Activated CD8-positive, alpha-beta T cell treated with anti-CD3 and anti-CD28 coated beads for 36 hours (primary cell): Measurements from ENCODE around the gene ZNF134. TPM values are rescaled to one million over a fixed set of nuclear protein-coding genes. Genes with fewer than 3 reads are reported as not detected.

Experiments used
- ATAC-seq: fragments of 200-7000 bp; cut with Tn5 transposase; one replicate; pipeline ENCODE4 v1.10.0; 2021; ENCODE audit warnings: mild to moderate bottlenecking, moderate library complexity
- CTCF ChIA-PET: fragments of 350-600 bp; sonication (Branson Sonifier 250); formaldehyde crosslinking; loops from one replicate; lab custom pipeline; 2021; ENCODE audit warnings: antibody characterized with exemption; lab: Charles Lee
- POLR2A ChIA-PET: fragments of 350-600 bp; sonication (Branson Sonifier 250); formaldehyde crosslinking; loops from one replicate; lab custom pipeline; 2021; ENCODE audit warnings: antibody characterized with exemption; lab: Charles Lee
- DNase-seq: peaks from one replicate; pipeline ENCODE4 v3.0.0-alpha.2; 2020
- H3K27ac Mint-ChIP-seq: one replicate; pipeline ENCODE4 v1.8.0; 2021; ENCODE audit warnings: mild to moderate bottlenecking, mixed read lengths
- H3K27me3 Mint-ChIP-seq: one replicate; pipeline ENCODE4 v1.8.0; 2021; ENCODE audit warnings: mixed read lengths
- H3K36me3 Mint-ChIP-seq: one replicate; pipeline ENCODE4 v1.8.0; 2021; ENCODE audit warnings: low read depth, mixed read lengths
- H3K4me1 Mint-ChIP-seq: one replicate; pipeline ENCODE4 v1.8.0; 2021; ENCODE audit warnings: low read depth, mixed read lengths
- H3K4me3 Mint-ChIP-seq: one replicate; pipeline ENCODE4 v1.8.0; 2021; ENCODE audit warnings: mild to moderate bottlenecking, moderate library complexity, mixed read lengths
- H3K9me3 Mint-ChIP-seq: one replicate; pipeline ENCODE4 v1.8.0; 2021; ENCODE audit warnings: mixed read lengths
- CTCF ChIP-seq: fragments of 200-600 bp; IDR thresholded peaks from one replicate; pipeline ENCODE4 v1.8.0; 2022; ENCODE audit warnings: antibody characterized with exemption, mild to moderate bottlenecking
- intact Hi-C: fragments of 100-400 bp; cut with micrococcal nuclease; formaldehyde crosslinking; loops from one replicate; pipeline ENCODE4 v1.10.0; 2022
- total RNA-seq, 2 experiments: library from RNA; stranded (reverse); gene quantifications; one replicate each; pipeline ENCODE4 v1.2.3, GENCODE V29; 2021

ZNF134 gene
- total RNA-seq, 2 experiments from 2014 or later = 10.4 to 13.0 TPM

- intact Hi-C loops = no loop called here
- POLR2A ChIA-PET = no interaction called here
Measured at GRCh38 chr19:57615346-57615745, 1.3 kb downstream of the ZNF134 start.

GRCh38 chr19:57620673-57621348 is 6.8 kb downstream of the ZNF134 start:
- Mint-ChIP-seq H3K4me3 (no peak overlapping the region), H3K27me3 (no peaks in the 10 kb centered on the region), H3K4me1 (peaks cover 10% of the 10 kb centered on the region), H3K27ac (no peak overlapping the region), H3K36me3 (peaks cover 89% of the 10 kb centered on the region), H3K9me3 (peaks cover 82% of the 10 kb centered on the region)
- POLR2A ChIA-PET = interaction anchor here (1.2 to 1.5 kb wide), 2 partner anchors 13 to 21 kb away, joined by 3 to 5 read pairs; partner anchors contain the start of gene ZNF211
- no peak for TF ChIP-seq CTCF
- DNase-seq = no peak
- CTCF ChIA-PET = no interaction called here
- ATAC-seq = no peak
- intact Hi-C loops = no loop called here

More at GRCh38 chr19:57615346-57615745, 1.3 kb downstream of the ZNF134 start:
- Mint-ChIP-seq H3K9me3 (peaks cover 64% of the 10 kb centered on the region), H3K36me3 (peaks cover 65% of the 10 kb centered on the region), H3K27me3 (no peaks in the 10 kb centered on the region), H3K4me1 (peaks cover 23% of the 10 kb centered on the region), H3K4me3 (peak overlapping the region; percentile 86), H3K27ac (peak overlapping the region; percentile 88)
- DNase-seq (no peak), ATAC-seq (no peak)
- no peak for TF ChIP-seq CTCF
- CTCF ChIA-PET = no interaction called here

GRCh38 chr19:57623091-57623490 is 9.0 kb downstream of the ZNF134 start:
- Mint-ChIP-seq H3K36me3 (peaks cover 66% of the 10 kb centered on the region), H3K9me3 (peaks cover 68% of the 10 kb centered on the region), H3K27ac (no peak overlapping the region), H3K4me3 (no peak overlapping the region), H3K27me3 (no peaks in the 10 kb centered on the region), H3K4me1 (no peaks in the 10 kb centered on the region)
- no peak for TF ChIP-seq CTCF
- no peak for ATAC-seq
- intact Hi-C loops = no loop called here
- ChIA-PET POLR2A (no interaction called here), CTCF (no interaction called here)
- no peak for DNase-seq

- peaks cover 16% of the 10 kb centered on the region for H3K4me1 Mint-ChIP-seq
- ATAC-seq (peak; percentile 100), DNase-seq (peak; percentile 94)
- H3K9me3 Mint-ChIP-seq = peaks cover 29% of the 10 kb centered on the region
- peaks cover 39% of the 10 kb centered on the region for H3K36me3 Mint-ChIP-seq
- no peaks in the 10 kb centered on the region for H3K27me3 Mint-ChIP-seq
- ChIA-PET CTCF (interaction anchor here (1.9 kb wide), 1 partner anchor 49 kb away, joined by 6 read pairs; the partner anchor contains the start of gene ZNF551), POLR2A (interaction anchor here (0.7 to 2.2 kb wide), 4 partner anchors 12 to 19 kb away, joined by 3 to 6 read pairs (median 4); partner anchors contain the start of gene ZNF134)
- no peak for TF ChIP-seq CTCF
- intact Hi-C loops = no loop called here
- H3K4me3 Mint-ChIP-seq = peak within 1 kb of the TSS; percentile 85
- H3K27ac Mint-ChIP-seq = peak within 1 kb of the TSS; percentile 87
Measured at GRCh38 chr19:57632987-57633831, 19.2 kb downstream of the ZNF134 start, which contains the start of gene ZNF211. TSS of gene ZNF211 (plus strand) at chr19:57633168. CDS start at chr19:57633347, 179 bp downstream.
